PFSK-1 (cell line): ENCODE results near the gene ERMP1.

Source experiments
- FOXP2 ChIP-seq: optimal IDR thresholded peaks from 2 replicates; pipeline ENCODE3; 2011; ENCODE audit warnings: borderline replicate concordance, control low read depth, inconsistent platforms; ENCODE audit not compliant: insufficient read depth; ENCODE audit errors: extremely low read length, extremely low read depth
- POLR2AphosphoS5 ChIP-seq: IDR thresholded peaks from 2 replicates; pipeline ENCODE4 v1.6.1; 2012; ENCODE audit warnings: low read depth, mild to moderate bottlenecking, control low read depth, low read length, moderate library complexity
- SIN3A ChIP-seq: IDR thresholded peaks from 2 replicates; pipeline ENCODE4 v1.6.1; 2012; ENCODE audit warnings: mild to moderate bottlenecking, low read length, moderate library complexity, borderline replicate concordance; ENCODE audit not compliant: insufficient read depth
- TAF1 ChIP-seq: IDR thresholded peaks from 2 replicates; pipeline ENCODE4 v1.6.1; 2012; ENCODE audit warnings: low read length, control low read depth, borderline replicate concordance; ENCODE audit not compliant: insufficient read depth
- TF ChIP-seq, protein P1 (sequence below), 2 experiments: IDR thresholded peaks; 2 replicates each; pipeline versions ENCODE4 v1.6.1 to v1.8.0; 2011 to 2012; ENCODE audit warnings: low read depth in 2 of 2, low read length in 2 of 2, control low read depth in 1 of 2, inconsistent platforms in 1 of 2, mild to moderate bottlenecking in 1 of 2, moderate library complexity in 1 of 2; ENCODE audit not compliant: insufficient read depth in 1 of 2

ERMP1 gene

DNA sequence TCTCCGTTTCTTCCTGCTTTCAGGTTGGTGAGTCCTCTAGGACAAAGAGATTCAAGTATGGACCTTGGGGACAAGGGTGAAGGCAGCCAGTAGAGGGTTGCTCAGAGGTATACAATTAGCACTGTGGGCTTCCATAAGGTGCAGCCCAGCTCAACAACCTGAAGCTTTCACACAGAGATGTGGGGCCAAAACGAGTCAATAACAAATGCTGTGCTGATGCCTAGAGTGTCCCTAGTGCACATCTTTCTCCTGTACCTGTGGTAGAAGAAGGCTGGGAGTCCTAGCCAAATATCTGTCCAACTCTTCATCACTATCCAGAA, 37.1 kb upstream of the ERMP1 start:
- TF ChIP-seq SIN3A, result no peak
- TF ChIP-seq POLR2AphosphoS5, result no peak
- no peak for TF ChIP-seq TAF1
- TF ChIP-seq FOXP2, result no peak
- TF ChIP-seq, protein P1, sequence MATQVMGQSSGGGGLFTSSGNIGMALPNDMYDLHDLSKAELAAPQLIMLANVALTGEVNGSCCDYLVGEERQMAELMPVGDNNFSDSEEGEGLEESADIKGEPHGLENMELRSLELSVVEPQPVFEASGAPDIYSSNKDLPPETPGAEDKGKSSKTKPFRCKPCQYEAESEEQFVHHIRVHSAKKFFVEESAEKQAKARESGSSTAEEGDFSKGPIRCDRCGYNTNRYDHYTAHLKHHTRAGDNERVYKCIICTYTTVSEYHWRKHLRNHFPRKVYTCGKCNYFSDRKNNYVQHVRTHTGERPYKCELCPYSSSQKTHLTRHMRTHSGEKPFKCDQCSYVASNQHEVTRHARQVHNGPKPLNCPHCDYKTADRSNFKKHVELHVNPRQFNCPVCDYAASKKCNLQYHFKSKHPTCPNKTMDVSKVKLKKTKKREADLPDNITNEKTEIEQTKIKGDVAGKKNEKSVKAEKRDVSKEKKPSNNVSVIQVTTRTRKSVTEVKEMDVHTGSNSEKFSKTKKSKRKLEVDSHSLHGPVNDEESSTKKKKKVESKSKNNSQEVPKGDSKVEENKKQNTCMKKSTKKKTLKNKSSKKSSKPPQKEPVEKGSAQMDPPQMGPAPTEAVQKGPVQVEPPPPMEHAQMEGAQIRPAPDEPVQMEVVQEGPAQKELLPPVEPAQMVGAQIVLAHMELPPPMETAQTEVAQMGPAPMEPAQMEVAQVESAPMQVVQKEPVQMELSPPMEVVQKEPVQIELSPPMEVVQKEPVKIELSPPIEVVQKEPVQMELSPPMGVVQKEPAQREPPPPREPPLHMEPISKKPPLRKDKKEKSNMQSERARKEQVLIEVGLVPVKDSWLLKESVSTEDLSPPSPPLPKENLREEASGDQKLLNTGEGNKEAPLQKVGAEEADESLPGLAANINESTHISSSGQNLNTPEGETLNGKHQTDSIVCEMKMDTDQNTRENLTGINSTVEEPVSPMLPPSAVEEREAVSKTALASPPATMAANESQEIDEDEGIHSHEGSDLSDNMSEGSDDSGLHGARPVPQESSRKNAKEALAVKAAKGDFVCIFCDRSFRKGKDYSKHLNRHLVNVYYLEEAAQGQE (IDR thresholded peaks at IDR 0.05; ENCODE audit: insufficient read depth in 1 of 2, low read depth in 2 of 2, low read length in 2 of 2), result no peak

DNA sequence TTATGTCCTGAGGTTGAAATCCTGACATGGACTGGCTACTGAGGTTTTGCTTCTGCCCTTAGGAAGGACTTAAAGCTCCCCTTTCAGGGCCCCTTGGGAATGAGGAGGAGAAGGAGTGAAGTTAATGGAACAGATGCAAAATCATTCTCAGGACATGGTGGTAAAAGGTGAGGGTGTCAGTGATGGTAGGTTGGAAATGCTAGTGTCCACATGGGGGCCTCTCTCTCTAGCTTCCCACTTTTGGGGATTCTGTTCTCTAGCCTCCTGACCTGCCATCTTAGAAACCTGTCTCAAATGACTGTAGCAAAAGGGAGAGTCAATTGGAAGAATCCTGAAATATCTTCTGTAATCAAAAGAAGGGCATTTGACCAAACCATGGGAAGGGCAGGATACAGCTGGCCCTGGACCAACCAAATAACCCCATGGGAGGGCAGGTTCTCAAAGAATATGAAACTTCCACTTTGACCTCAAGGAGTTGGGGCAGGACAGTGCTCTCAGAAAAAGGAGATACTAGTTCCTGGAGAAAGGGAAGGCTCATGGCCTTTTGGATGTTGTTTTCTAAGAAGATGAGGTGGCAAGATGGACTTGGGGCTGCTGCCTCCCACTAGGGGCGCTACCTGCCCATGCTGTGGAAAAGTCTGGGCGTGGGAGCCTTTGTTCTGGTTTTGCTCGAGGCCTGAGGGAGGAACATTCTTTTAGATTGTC, 36.5 kb upstream of the ERMP1 start:
- TF ChIP-seq POLR2AphosphoS5, result no peak
- no peak for TF ChIP-seq FOXP2
- TF ChIP-seq TAF1, result no peak
- TF ChIP-seq, protein P1 (IDR thresholded peaks at IDR 0.05; ENCODE audit: insufficient read depth in 1 of 2, low read depth in 2 of 2, low read length in 2 of 2), result no peak
- TF ChIP-seq SIN3A, result no peak

DNA sequence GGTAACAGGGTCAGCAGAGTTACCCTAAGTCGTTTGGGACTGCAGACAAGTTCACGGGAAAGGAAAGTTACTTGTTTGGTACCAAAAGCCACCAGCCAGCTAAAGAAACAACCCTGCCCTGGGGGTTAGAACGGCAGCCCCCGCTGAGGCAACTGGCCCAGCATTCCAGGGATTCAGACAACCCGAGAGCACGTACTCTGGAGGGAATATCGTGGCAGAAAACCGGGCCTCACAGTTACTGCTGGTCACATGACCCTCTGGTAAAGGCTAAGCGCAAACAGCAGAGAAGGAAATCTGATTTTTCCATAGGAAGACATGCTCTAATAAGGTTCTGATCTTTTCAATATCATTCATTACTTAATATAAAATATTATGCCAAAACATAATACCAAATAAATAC, 35.3 kb upstream of the ERMP1 start:
- no peak for TF ChIP-seq POLR2AphosphoS5
- TF ChIP-seq, protein P1 (IDR thresholded peaks at IDR 0.05; ENCODE audit: insufficient read depth in 1 of 2, low read depth in 2 of 2, low read length in 2 of 2), result no peak
- no peak for TF ChIP-seq FOXP2
- TF ChIP-seq SIN3A, result no peak
- no peak for TF ChIP-seq TAF1

DNA sequence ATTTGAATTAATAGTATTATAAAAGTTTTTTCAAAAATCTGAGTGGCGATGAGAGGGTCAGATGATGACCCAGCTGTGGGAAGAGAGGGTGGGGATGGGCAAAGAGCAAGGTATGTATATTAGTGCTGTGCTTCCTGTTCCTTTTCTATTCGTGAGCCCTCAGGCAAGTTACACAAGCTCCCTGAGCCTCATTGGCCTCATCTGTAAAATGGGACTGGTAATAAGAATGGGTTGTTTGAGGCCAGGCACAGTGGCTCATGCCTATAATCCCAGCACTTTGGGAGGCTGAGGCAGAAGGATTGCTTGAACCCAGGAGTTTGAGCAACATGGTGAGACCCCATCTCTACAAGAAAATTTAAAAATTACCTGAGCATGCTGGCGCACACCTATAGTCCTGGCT, 33.8 kb upstream of the ERMP1 start:
- no peak for TF ChIP-seq FOXP2
- TF ChIP-seq SIN3A, result no peak
- TF ChIP-seq, protein P1 (IDR thresholded peaks at IDR 0.05; ENCODE audit: insufficient read depth in 1 of 2, low read depth in 2 of 2, low read length in 2 of 2), result no peak
- TF ChIP-seq POLR2AphosphoS5, result no peak
- no peak for TF ChIP-seq TAF1

DNA sequence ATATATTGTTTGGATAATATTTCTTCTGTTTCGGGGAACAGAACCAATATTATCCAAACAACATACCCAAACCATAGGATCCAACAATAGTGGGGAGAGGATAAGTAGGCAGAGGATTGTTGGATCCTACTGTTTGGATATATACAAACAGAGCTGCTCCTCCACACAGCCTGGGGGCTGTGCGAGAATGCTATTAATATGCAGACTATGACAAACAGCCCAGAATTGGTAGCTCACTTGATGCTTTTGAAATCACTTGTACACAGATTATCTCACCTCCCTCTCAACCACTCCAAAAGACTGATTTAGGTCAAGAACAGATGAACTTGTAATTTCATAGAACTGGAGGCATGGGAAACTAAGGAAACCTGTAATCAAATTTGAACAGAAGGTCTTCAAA, 33.4 kb upstream of the ERMP1 start:
- TF ChIP-seq TAF1, result no peak
- no peak for TF ChIP-seq FOXP2
- TF ChIP-seq, protein P1 (IDR thresholded peaks at IDR 0.05; ENCODE audit: insufficient read depth in 1 of 2, low read depth in 2 of 2, low read length in 2 of 2), result no peak
- TF ChIP-seq POLR2AphosphoS5, result no peak
- no peak for TF ChIP-seq SIN3A
